22Rv1 (cell line): ENCODE data around the gene JKAMP.
A peak's percentile ranks its signal among the peaks of the same experiment; 100 is the strongest.

ENCODE experiments used
- H3K27ac ChIP-seq: fragments of 450-650 bp; 2 replicates; pipeline ENCODE4 v1.5.1; 2017
- ZFX ChIP-seq: fragments of 450-650 bp; IDR thresholded peaks from 2 replicates; pipeline ENCODE4 v1.6.1; 2017; ENCODE audit warnings: antibody characterized with exemption, borderline replicate concordance
- TF ChIP-seq, protein P1 (sequence below): fragments of 450-650 bp; IDR thresholded peaks from 2 replicates; pipeline ENCODE4 v1.5.1; 2017; ENCODE audit warnings: mild to moderate bottlenecking

JKAMP gene

DNA sequence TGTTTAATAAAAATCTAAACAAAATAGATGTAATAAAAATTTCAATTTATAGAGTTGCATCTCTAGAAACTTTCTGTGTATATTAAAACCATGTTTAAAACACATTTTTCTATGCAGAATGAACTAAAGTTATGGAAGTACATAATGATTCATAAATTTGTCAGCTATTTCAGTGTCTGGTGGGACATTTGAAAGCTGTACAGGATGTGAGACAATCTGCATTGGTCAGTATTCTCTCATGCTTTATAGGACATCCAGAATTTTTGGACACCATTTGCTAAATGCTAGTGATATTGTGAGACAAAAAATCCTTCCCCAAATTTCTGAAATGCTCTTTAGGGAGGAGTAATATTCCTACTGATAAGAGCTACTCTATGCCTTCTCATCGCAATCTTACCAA lies 32.5 kb upstream of the JKAMP start:
- no peak for TF ChIP-seq ZFX
- TF ChIP-seq, protein P1, sequence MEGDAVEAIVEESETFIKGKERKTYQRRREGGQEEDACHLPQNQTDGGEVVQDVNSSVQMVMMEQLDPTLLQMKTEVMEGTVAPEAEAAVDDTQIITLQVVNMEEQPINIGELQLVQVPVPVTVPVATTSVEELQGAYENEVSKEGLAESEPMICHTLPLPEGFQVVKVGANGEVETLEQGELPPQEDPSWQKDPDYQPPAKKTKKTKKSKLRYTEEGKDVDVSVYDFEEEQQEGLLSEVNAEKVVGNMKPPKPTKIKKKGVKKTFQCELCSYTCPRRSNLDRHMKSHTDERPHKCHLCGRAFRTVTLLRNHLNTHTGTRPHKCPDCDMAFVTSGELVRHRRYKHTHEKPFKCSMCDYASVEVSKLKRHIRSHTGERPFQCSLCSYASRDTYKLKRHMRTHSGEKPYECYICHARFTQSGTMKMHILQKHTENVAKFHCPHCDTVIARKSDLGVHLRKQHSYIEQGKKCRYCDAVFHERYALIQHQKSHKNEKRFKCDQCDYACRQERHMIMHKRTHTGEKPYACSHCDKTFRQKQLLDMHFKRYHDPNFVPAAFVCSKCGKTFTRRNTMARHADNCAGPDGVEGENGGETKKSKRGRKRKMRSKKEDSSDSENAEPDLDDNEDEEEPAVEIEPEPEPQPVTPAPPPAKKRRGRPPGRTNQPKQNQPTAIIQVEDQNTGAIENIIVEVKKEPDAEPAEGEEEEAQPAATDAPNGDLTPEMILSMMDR, result no peak
- no peak overlapping the region for H3K27ac ChIP-seq

DNA sequence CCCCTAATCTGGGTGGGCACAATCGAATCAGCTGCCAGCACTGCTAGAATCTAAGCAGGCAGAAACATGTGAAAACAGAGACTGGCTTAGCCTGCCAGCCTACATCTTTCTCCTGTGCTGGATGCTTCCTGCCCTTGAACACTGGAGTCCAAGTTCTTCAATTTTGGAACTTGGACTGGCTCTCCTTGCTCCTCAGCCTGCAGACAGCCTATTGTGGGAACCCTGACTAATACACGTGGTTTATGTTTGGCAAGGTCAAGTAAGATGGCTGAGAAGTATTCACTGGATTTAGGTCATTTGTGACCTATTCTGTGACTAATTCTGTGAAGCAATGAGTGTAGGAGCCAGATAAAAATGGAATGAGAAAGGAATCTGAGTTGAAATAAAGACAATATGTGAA lies 30.2 kb upstream of the JKAMP start:
- TF ChIP-seq ZFX, result no peak
- TF ChIP-seq, protein P1, result no peak
- H3K27ac ChIP-seq, result no peak overlapping the region

DNA sequence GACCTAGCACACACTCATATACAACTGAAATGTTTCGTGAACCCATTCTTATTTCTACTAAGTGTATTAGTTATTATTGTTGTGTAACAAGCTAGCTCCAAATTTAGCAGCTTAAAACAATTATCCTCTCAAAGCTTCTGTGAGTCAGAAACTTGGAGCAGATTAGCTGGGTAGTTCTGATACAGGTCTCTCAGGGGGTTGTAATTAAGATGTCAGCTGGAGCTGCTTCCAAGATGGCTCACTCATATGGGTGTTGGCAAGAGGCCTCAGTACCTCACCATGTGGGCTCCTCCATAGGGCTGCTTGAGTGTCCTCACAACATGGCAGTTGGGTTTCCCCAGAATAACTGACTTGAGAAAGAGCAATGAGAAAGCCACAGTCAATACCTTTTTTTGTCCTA lies 28.9 kb upstream of the JKAMP start:
- no peak overlapping the region for H3K27ac ChIP-seq
- TF ChIP-seq, protein P1, result no peak
- no peak for TF ChIP-seq ZFX

DNA sequence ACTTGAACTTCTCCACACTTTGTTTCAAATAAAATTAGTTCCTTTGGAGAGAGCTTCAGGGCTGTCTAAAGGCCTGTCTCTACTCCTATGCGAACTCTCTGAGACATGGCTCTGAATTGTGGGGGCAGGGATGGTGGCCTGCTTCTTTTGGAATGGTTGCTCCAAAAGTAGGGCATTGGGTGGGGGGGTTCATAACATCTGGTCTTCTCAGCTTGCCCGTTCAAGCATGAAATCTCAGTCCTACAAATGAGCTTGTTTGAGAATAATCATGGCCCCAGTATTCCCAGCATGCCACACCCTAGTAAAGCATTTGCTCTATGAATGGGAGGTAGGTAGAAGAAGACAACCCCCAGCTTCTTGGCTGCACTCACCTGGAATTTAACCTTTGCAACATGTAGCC lies 25.8 kb upstream of the JKAMP start:
- no peak overlapping the region for H3K27ac ChIP-seq
- TF ChIP-seq, protein P1, result no peak
- TF ChIP-seq ZFX, result no peak

DNA sequence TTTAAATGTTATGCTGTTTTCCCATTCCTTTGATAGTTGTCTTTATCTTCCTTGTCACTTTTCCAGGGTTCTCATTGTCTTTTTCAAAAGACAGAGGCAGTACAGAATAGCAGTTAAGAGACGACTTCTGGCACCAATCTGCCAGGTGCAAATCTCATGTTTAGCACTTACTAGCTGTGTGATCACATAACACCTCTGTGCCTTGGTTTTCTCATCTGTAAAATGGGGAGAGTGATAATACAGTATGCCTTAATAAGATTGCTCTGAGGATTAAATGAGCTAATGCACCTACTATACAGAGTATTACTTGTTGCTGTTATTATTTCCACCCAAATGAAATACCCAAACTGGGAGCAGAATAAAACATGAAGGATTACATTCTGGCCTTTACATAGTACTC lies 23.9 kb upstream of the JKAMP start:
- H3K27ac ChIP-seq, result no peak overlapping the region
- TF ChIP-seq, protein P1, result no peak
- TF ChIP-seq ZFX, result no peak

DNA sequence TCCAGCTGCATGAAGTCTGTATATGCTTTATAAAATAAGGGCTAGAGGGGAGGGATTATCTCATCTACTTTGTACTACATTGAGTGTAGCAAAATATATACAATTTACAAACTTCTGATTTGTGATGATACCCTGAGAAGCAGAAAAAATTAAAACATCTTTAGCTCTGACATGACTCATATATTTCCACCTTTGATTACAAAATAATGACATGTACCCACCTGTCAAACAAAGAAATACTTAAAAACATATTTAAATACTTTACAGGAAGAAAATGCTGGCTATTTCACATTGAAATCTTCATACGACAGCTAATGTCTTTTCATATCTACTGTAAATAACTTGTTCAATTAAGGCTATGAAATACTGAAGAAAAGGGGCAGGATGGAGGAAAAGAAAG lies 22.4 kb upstream of the JKAMP start:
- TF ChIP-seq, protein P1, result no peak
- no peak for TF ChIP-seq ZFX

DNA sequence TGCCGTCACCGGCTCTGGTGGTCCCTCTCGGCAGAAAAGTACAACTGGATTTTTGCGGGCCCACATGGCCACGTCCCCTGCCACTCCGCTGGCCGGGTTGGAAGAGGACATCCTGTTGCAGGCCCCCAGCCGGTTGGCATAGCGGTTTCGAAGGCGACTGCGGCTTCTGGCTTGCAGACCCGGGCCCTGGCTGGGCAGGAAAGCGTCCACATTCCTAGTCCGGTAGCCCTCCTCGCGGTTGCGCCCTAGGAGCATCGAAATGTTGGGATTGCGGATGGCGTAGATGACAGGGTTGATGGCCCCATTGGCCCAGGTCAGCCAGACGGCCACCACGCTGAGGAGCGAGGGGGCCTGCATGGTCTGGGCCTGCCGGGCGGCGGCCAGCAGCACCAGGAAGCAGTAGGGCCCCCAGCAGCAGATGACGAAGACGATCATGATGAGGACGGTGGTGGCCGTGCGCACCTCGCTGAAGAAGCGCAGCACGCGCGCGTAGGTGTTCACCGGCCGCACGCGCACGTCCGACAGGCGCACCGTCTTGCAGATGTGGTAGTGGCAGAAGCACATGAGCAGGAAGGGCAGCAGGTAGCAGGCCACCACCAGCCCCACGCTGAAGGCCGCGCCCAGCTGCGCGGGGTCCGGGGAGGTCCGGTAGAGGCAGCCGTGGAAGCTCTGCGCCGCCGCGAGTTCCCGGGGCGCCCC lies 20.4 kb upstream of the JKAMP start:
- H3K27ac ChIP-seq, result peak overlapping the region; percentile 59
- no peak for TF ChIP-seq ZFX
- TF ChIP-seq, protein P1, result no peak

More for the DNA sequence above, 22.4 kb upstream of the JKAMP start:
- H3K27ac ChIP-seq, result no peak overlapping the region
